H1 (cell line): ENCODE data around the gene ETS1. TPM values are rescaled to one million over a fixed set of nuclear protein-coding genes. Genes with fewer than 3 reads are reported as not detected.

Experiments
- CTCF ChIA-PET: fragments of 300-600 bp; sonication (Branson Sonifier 250); formaldehyde crosslinking; loops from one replicate; lab custom pipeline; 2021; ENCODE audit not compliant: partially characterized antibody; lab: Charles Lee
- POLR2A ChIA-PET: fragments of 300-600 bp; sonication (Branson Sonifier 250); formaldehyde crosslinking; loops from one replicate; lab custom pipeline; 2021; ENCODE audit warnings: inconsistent platforms; ENCODE audit not compliant: partially characterized antibody; lab: Charles Lee
- DNase-seq, 2 experiments: peaks; one replicate each; pipeline versions ENCODE4 v3.0.0 to v3.0.0-alpha.2; 2010 to 2022; ENCODE audit warnings: low spot score in 2 of 2, low read depth in 1 of 2, mixed read lengths in 1 of 2
- FAIRE-seq: peaks from 2 replicates; lab custom pipeline; 2011; peaks lifted over from hg19 to GRCh38; lab: Jason Lieb, UNC
- H2AFZ ChIP-seq: 2 replicates; pipeline ENCODE4 v1.8.1; 2012; ENCODE audit warnings: low read length, inconsistent platforms
- H2AK5ac ChIP-seq: 2 replicates; pipeline ENCODE4 v1.6.1; 2013; ENCODE audit warnings: low read depth, low read length
- H2BK120ac ChIP-seq: replicated peaks from 2 replicates; pipeline ENCODE3; 2013; ENCODE audit warnings: low read depth, low read length, inconsistent platforms
- H2BK12ac ChIP-seq: 2 replicates; pipeline ENCODE4 v1.6.1; 2013; ENCODE audit warnings: low read depth, low read length
- H2BK15ac ChIP-seq: 2 replicates; pipeline ENCODE4 v1.6.1; 2013; ENCODE audit warnings: low read length
- H2BK20ac ChIP-seq: 2 replicates; pipeline ENCODE4 v1.6.1; 2013; ENCODE audit warnings: low read length
- H2BK5ac ChIP-seq: 2 replicates; pipeline ENCODE4 v1.6.1; 2013; ENCODE audit warnings: low read depth, low read length
- H3K14ac ChIP-seq: 2 replicates; pipeline ENCODE4 v1.6.1; 2013; ENCODE audit warnings: inconsistent platforms; ENCODE audit not compliant: insufficient read length
- H3K18ac ChIP-seq: 2 replicates; pipeline ENCODE4 v1.6.1; 2013; ENCODE audit warnings: low read length; ENCODE audit errors: extremely low read depth
- H3K23ac ChIP-seq: 2 replicates; pipeline ENCODE4 v1.6.1; 2013; ENCODE audit warnings: inconsistent platforms; ENCODE audit not compliant: insufficient read length
- H3K23me2 ChIP-seq: 2 replicates; pipeline ENCODE4 v1.6.1; 2013; ENCODE audit warnings: low read depth, low read length
- H3K27ac ChIP-seq: 2 replicates; pipeline ENCODE4 v1.6.1; 2011; ENCODE audit warnings: low read depth, low read length, inconsistent platforms
- H3K27me3 ChIP-seq, 4 experiments: replicated peaks in 1 of 4; 1 replicate in 1 of 4; 2 replicates in 3 of 4; pipeline versions ENCODE4 v1.6.1 to v1.8.1; 2011 to 2013; ENCODE audit warnings: low read length in 3 of 4, mild to moderate bottlenecking in 3 of 4, inconsistent platforms in 2 of 4, mixed read lengths in 2 of 4, moderate library complexity in 1 of 4; ENCODE audit not compliant: control insufficient read depth in 3 of 4, insufficient read depth in 3 of 4; ENCODE audit errors: extremely low read depth in 1 of 4
- H3K36me3 ChIP-seq, 4 experiments: 2 replicates each; pipeline versions ENCODE4 v1.6.1 to v1.8.1; 2011 to 2013; ENCODE audit warnings: mild to moderate bottlenecking in 4 of 4, low read length in 3 of 4, moderate library complexity in 2 of 4, control low read depth in 1 of 4, inconsistent platforms in 1 of 4; ENCODE audit not compliant: insufficient read depth in 4 of 4, control insufficient read depth in 2 of 4
- H3K4ac ChIP-seq: replicated peaks from 2 replicates; pipeline ENCODE3; 2013; ENCODE audit warnings: low read length, low read depth, mixed read lengths, inconsistent platforms; ENCODE audit not compliant: insufficient read length
- H3K4me1 ChIP-seq, 4 experiments: replicated peaks in 1 of 4; 1 replicate in 1 of 4; 2 replicates in 3 of 4; pipeline versions ENCODE4 v1.6.1 to v1.8.1; 2011 to 2013; ENCODE audit warnings: low read length in 3 of 4, inconsistent platforms in 2 of 4, mixed read lengths in 1 of 4; ENCODE audit not compliant: insufficient read depth in 4 of 4, control insufficient read depth in 3 of 4
- H3K4me2 ChIP-seq, 2 experiments: 2 replicates each; pipeline versions ENCODE4 v1.6.1 to v1.8.1; 2011 to 2013; ENCODE audit warnings: low read depth in 2 of 2, low read length in 2 of 2, control low read depth in 1 of 2, inconsistent platforms in 1 of 2, mild to moderate bottlenecking in 1 of 2; ENCODE audit not compliant: insufficient read depth in 1 of 2
- H3K4me3 ChIP-seq, 4 experiments: fragments of 200-600, 300-600 bp in 1 of 4; sonication (generic), shearing (Covaris generic), sonication (Bioruptor Twin) in 1 of 4; 2 replicates each; pipeline versions ENCODE4 v1.5.1 to v1.8.1; 2011 to 2016; ENCODE audit warnings: low read length in 4 of 4, low read depth in 3 of 4, control low read depth in 2 of 4, inconsistent platforms in 2 of 4, mild to moderate bottlenecking in 2 of 4, mixed read lengths in 1 of 4, moderate library complexity in 1 of 4; ENCODE audit not compliant: insufficient read depth in 2 of 4; ENCODE audit errors: extremely low read depth in 1 of 4
- H3K56ac ChIP-seq: replicated peaks from 2 replicates; pipeline ENCODE3; 2013; ENCODE audit warnings: low read depth, mild to moderate bottlenecking, mixed read lengths, low read length, inconsistent platforms; ENCODE audit not compliant: insufficient read length
- H3K79me1 ChIP-seq: 2 replicates; pipeline ENCODE4 v1.6.1; 2013; ENCODE audit warnings: low read depth, low read length, control low read depth
- H3K79me2 ChIP-seq, 2 experiments: 2 replicates each; pipeline versions ENCODE4 v1.6.1 to v1.8.1; 2012 to 2013; ENCODE audit warnings: low read length in 2 of 2, mild to moderate bottlenecking in 2 of 2, inconsistent platforms in 1 of 2; ENCODE audit not compliant: insufficient read depth in 2 of 2, control insufficient read depth in 1 of 2
- H3K9ac ChIP-seq, 4 experiments: replicated peaks in 1 of 4; 1 replicate in 1 of 4; 2 replicates in 3 of 4; pipeline versions ENCODE4 v1.6.1 to v1.8.1; 2011 to 2013; ENCODE audit warnings: low read depth in 3 of 4, low read length in 3 of 4, control low read depth in 2 of 4, mild to moderate bottlenecking in 2 of 4, moderate library complexity in 2 of 4, inconsistent platforms in 1 of 4; ENCODE audit errors: extremely low read depth in 1 of 4
- H3K9me3 ChIP-seq, 2 experiments: 2 replicates each; pipeline versions ENCODE4 v1.6.1 to v1.8.1; 2012 to 2013; ENCODE audit warnings: mild to moderate bottlenecking in 2 of 2, moderate library complexity in 2 of 2, control low read depth in 1 of 2, inconsistent platforms in 1 of 2, low read depth in 1 of 2, low read length in 1 of 2, mixed read lengths in 1 of 2; ENCODE audit not compliant: insufficient read depth in 2 of 2
- H4K20me1 ChIP-seq, 2 experiments: replicated peaks in 1 of 2; 2 replicates each; pipeline versions ENCODE3 to v1.8.1; 2011 to 2013; ENCODE audit warnings: inconsistent platforms in 2 of 2, low read length in 2 of 2, mild to moderate bottlenecking in 1 of 2; ENCODE audit not compliant: insufficient read depth in 2 of 2, control insufficient read depth in 1 of 2
- H4K5ac ChIP-seq: 2 replicates; pipeline ENCODE4 v1.6.1; 2013; ENCODE audit warnings: low read length, low read depth, mixed read lengths, inconsistent platforms; ENCODE audit not compliant: insufficient read length
- H4K8ac ChIP-seq: 2 replicates; pipeline ENCODE4 v1.8.0; 2013; ENCODE audit warnings: mild to moderate bottlenecking, moderate library complexity, low read length, inconsistent platforms; ENCODE audit not compliant: insufficient read depth; ENCODE audit errors: extremely low read depth
- H4K91ac ChIP-seq: replicated peaks from 2 replicates; pipeline ENCODE3; 2013; ENCODE audit warnings: low read length, mixed read lengths, inconsistent platforms; ENCODE audit not compliant: insufficient read length
- FOSL1 ChIP-seq: IDR thresholded peaks from 2 replicates; pipeline ENCODE4 v1.6.1; 2011; ENCODE audit warnings: mild to moderate bottlenecking, low read depth, low read length, moderate library complexity; ENCODE audit not compliant: insufficient read depth
- KDM1A ChIP-seq: fragments of 200-600, 300-600 bp; sonication (generic); IDR thresholded peaks from 2 replicates; pipeline ENCODE4 v1.7.1; 2016; ENCODE audit warnings: mild to moderate bottlenecking, low read length, borderline replicate concordance
- WGBS, 2 experiments: shearing (Covaris generic) in 1 of 2; methylation state at CpG; one replicate each; pipeline versions ENCODE4 v1.1.6 to v1.1.7; 2013 to 2015; ENCODE audit warnings: low lambda C conversion rate in 2 of 2, mixed read lengths in 2 of 2, inconsistent platforms in 1 of 2, low coverage in 1 of 2, missing lambda C conversion rate in 1 of 2; ENCODE audit not compliant: insufficient replicate concordance in 2 of 2, insufficient coverage in 1 of 2, insufficient read length in 1 of 2; ENCODE audit errors: extremely low coverage in 1 of 2, missing lambda C conversion rate in 1 of 2; 5-methylcytosine and 5-hydroxymethylcytosine counted together
- polyA plus RNA-seq, 7 experiments: library from polyadenylated mRNA; depleted of rRNA in 3 of 7; stranded (reverse) in 5 of 7; unstranded in 2 of 7; fragments of >200 nt in 5 of 7; fragments of 200-250 nt in 2 of 7; gene quantifications; 1 replicate in 5 of 7; 2 replicates in 1 of 7; 4 replicates in 1 of 7; pipeline versions ENCODE4 v1.2.1 to v1.2.3, GENCODE V29; 2011 to 2013; ENCODE audit warnings: missing spikeins in 2 of 7, mixed read lengths in 2 of 7
- total RNA-seq: library from RNA; stranded (reverse); fragmentation: NEBNext Ultra II Directional; extraction: Animal tissue kit (Norgen Biotek cat#: 25700); gene quantifications from 2 replicates; pipeline ENCODE4 v1.2.1, GENCODE V29; 2021

The ETS1 gene
- total and polyA plus RNA-seq, 2 of the 8 experiments (the other 6 are each of a cell fraction or from before 2014, with no cell fraction given): 10.0 to 35.3 TPM

- no peak overlapping the region for H3K56ac ChIP-seq
- DNase-seq (no peak), FAIRE-seq (no peak)
- H4K8ac ChIP-seq: no peak overlapping the region
- H3K23me2 ChIP-seq: peaks cover 2% of the 10 kb centered on the region; the same call in 1 of the 2 replicates
- H2BK120ac ChIP-seq: no peak overlapping the region
- H3K4ac ChIP-seq: no peak overlapping the region
- no peak overlapping the region for H2AK5ac ChIP-seq
- POLR2A ChIA-PET: no interaction called here
- H4K5ac ChIP-seq: peak overlapping the region; percentile 39
- H3K23ac ChIP-seq: no peak overlapping the region
- no peak overlapping the region for H2BK15ac ChIP-seq
- no peaks in the 10 kb centered on the region for H3K9me3 ChIP-seq
- no peak overlapping the region for H3K18ac ChIP-seq
- H2AFZ ChIP-seq: no peak overlapping the region
- no peak overlapping the region for H2BK20ac ChIP-seq
- no peak overlapping the region for H3K9ac ChIP-seq
- no peak overlapping the region for H3K14ac ChIP-seq
- H3K4me3 ChIP-seq: no peak overlapping the region
- WGBS, 2 experiments: 87% methylated on average over 3 of the region's 3 CpGs; no CpG with 5 or more reads in 1 of the 2 experiments
- H3K79me2 ChIP-seq: no peaks in the 10 kb centered on the region
- H3K36me3 ChIP-seq: no peaks in the 10 kb centered on the region
- H2BK12ac ChIP-seq: no peak overlapping the region
- no peak overlapping the region for H3K27ac ChIP-seq
- CTCF ChIA-PET: interaction anchor here (0.8 to 2.0 kb wide), 4 partner anchors 12 to 197 kb away, joined by 3 to 10 read pairs (median 5); no protein-coding TSS in a partner anchor
- no peak overlapping the region for H2BK5ac ChIP-seq
- no peak overlapping the region for H3K4me2 ChIP-seq
- H4K91ac ChIP-seq: no peak overlapping the region
- no peaks in the 10 kb centered on the region for H4K20me1 ChIP-seq
- no peaks in the 10 kb centered on the region for H3K4me1 ChIP-seq
- no peaks in the 10 kb centered on the region for H3K79me1 ChIP-seq
- no peaks in the 10 kb centered on the region for H3K27me3 ChIP-seq
- no peak for TF ChIP-seq KDM1A
- TF ChIP-seq FOSL1: no peak
Observed at GRCh38 chr11:128434818-128435217, 152.5 kb downstream of the ETS1 start.
